Right lobe of liver (tissue), 6 donors: ENCODE results near the gene BAHCC1. TPM values are rescaled to one million over a fixed set of nuclear protein-coding genes. Genes with fewer than 3 reads are reported as not detected.
A peak's percentile ranks its signal among the peaks of the same experiment; 100 is the strongest.

Experiments
- ATAC-seq, 4 donors: fragments of 200-7000 bp; cut with Tn5 transposase; one replicate each; pipeline ENCODE4 v1.9.1; 2020; ENCODE audit warnings: mild to moderate bottlenecking in 4 of 4, moderate library complexity in 4 of 4
- DNase-seq, 3 donors: peaks; one replicate each; pipeline ENCODE4 v3.0.0-alpha.2; 2020
- H3K27ac ChIP-seq, 3 donors: fragments of 200-600 bp; one replicate each; pipeline ENCODE4 v1.8.0; 2022
- H3K27me3 ChIP-seq, 2 donors: fragments of 200-600 bp; one replicate each; pipeline ENCODE4 v1.8.0; 2022
- H3K36me3 ChIP-seq, 4 donors: fragments of 200-600 bp; sonication (generic) in 1 of 4; one replicate each; pipeline versions ENCODE4 v1.5.1 to v1.8.0; 2017 to 2022; ENCODE audit warnings: control low read depth in 1 of 4
- H3K4me1 ChIP-seq, 4 donors: fragments of 200-600 bp; sonication (generic) in 1 of 4; one replicate each; pipeline versions ENCODE4 v1.5.1 to v1.8.0; 2017 to 2022; ENCODE audit warnings: control low read depth in 1 of 4
- H3K4me3 ChIP-seq, 3 donors: fragments of 200-600 bp; one replicate each; pipeline ENCODE4 v1.8.0; 2022
- H3K9me3 ChIP-seq, 4 donors: fragments of 200-600 bp; sonication (generic) in 1 of 4; one replicate each; pipeline versions ENCODE4 v1.5.1 to v1.8.0; 2017 to 2022; ENCODE audit warnings: control low read depth in 1 of 4
- POLR2A ChIP-seq: fragments of 450-650 bp; IDR thresholded peaks from one replicate; pipeline ENCODE4 v1.6.1; 2017; ENCODE audit warnings: antibody characterized with exemption, mild to moderate bottlenecking
- WGBS: methylation state at CpG from one replicate; pipeline ENCODE4 v1.1.6; 2018; ENCODE audit warnings: low coverage, low lambda C conversion rate; ENCODE audit not compliant: insufficient coverage; ENCODE audit errors: missing lambda C conversion rate; 5-methylcytosine and 5-hydroxymethylcytosine counted together
- intact Hi-C, 2 donors: fragments of 100-400 bp; cut with DNase I; formaldehyde crosslinking; loops; one replicate each; pipeline versions ENCODE4 v1.11.2 to v1.14.1; 2022
- total RNA-seq, 6 experiments: library from RNA; depleted of rRNA in 2 of 6; stranded (reverse); fragments of >200 nt in 2 of 6; fragmentation: NEBNext Ultra II Directional in 3 of 6; extraction: Animal tissue kit (Norgen Biotek cat#: 25700) in 3 of 6; gene quantifications; one replicate each; pipeline versions ENCODE4 v1.1.0 to v1.2.4, GENCODE V29; 2016 to 2023
- TF ChIP-seq, protein P1 (sequence below), 4 donors: fragments of 200-600 bp in 3 of 4; fragments of 450-650 bp in 1 of 4; IDR thresholded peaks; one replicate each; pipeline versions ENCODE4 v1.5.1 to v1.8.0; 2016 to 2022; ENCODE audit warnings: antibody characterized with exemption in 4 of 4, mild to moderate bottlenecking in 2 of 4
- donor health status: DM: no; HTN: yes; CAD: no.
- donor health status: DM: no; HTN: no; CAD: no.
- donor health status: DM: no; HTN: no; CAD: no.
- donor health status: DM: no; HTN: yes; CAD: no.
- donor health status: DM: no; HTN: yes; CAD: no.

Gene BAHCC1
- total RNA-seq, 6 experiments from 2014 or later: 2.5 to 6.4 (median 4.9) TPM

GRCh38 chr17:81452551-81452950, 57.3 kb downstream of the BAHCC1 start:
- no peaks in the 10 kb centered on the region for H3K36me3 ChIP-seq
- no CpG with 5 or more reads among the region's 23 CpGs for WGBS

GRCh38 chr17:81453076-81453475, 57.8 kb downstream of the BAHCC1 start:
- TF ChIP-seq, protein P1, sequence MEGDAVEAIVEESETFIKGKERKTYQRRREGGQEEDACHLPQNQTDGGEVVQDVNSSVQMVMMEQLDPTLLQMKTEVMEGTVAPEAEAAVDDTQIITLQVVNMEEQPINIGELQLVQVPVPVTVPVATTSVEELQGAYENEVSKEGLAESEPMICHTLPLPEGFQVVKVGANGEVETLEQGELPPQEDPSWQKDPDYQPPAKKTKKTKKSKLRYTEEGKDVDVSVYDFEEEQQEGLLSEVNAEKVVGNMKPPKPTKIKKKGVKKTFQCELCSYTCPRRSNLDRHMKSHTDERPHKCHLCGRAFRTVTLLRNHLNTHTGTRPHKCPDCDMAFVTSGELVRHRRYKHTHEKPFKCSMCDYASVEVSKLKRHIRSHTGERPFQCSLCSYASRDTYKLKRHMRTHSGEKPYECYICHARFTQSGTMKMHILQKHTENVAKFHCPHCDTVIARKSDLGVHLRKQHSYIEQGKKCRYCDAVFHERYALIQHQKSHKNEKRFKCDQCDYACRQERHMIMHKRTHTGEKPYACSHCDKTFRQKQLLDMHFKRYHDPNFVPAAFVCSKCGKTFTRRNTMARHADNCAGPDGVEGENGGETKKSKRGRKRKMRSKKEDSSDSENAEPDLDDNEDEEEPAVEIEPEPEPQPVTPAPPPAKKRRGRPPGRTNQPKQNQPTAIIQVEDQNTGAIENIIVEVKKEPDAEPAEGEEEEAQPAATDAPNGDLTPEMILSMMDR (IDR thresholded peaks at IDR 0.05): no peak
- no peak for TF ChIP-seq POLR2A
- H3K27ac ChIP-seq: no peak overlapping the region
- no peaks in the 10 kb centered on the region for H3K27me3 ChIP-seq
- no peak for DNase-seq
- H3K4me3 ChIP-seq: no peak overlapping the region
- no peaks in the 10 kb centered on the region for H3K9me3 ChIP-seq
- 84% methylated on average over 7 of the region's 30 CpGs for WGBS
- no peaks in the 10 kb centered on the region for H3K36me3 ChIP-seq
- no peak for ATAC-seq
- no peaks in the 10 kb centered on the region for H3K4me1 ChIP-seq
- intact Hi-C loops: no loop called here

More at GRCh38 chr17:81452551-81452950, 57.3 kb downstream of the BAHCC1 start:
- H3K27me3 ChIP-seq: no peaks in the 10 kb centered on the region
- H3K27ac ChIP-seq: no peak overlapping the region
- TF ChIP-seq, protein P1 (IDR thresholded peaks at IDR 0.05): no peak
- TF ChIP-seq POLR2A: no peak
- no peak for ATAC-seq
- no peak for DNase-seq
- H3K4me3 ChIP-seq: no peak overlapping the region
- intact Hi-C loops: no loop called here
- no peaks in the 10 kb centered on the region for H3K9me3 ChIP-seq
- H3K4me1 ChIP-seq: no peaks in the 10 kb centered on the region

DNA sequence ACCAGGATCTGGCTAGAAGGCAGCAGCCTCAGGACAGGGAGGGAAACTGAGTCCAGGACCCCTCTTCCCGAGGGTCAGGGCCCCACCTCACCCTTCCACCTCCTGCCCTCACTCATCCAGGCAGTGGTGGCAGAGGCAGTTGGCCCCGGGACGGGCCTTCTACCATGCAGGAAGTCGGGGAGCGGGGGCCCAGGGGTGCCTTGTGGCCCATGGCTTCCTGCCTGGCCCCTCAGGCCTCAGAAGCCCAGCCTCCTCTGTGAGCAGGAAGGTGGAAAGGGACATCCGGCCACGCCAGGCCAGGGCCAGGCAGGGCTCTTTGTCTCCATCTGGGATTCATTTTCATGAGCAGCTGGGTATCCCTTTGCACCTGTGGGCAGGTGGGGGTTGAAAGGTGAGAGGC, 58.5 kb downstream of the BAHCC1 start:
- DNase-seq (no peak), ATAC-seq (peak in 3 of 4 donors; percentile 41 to 57 (median 46))
- Histone ChIP-seq H3K36me3 (no peaks in the 10 kb centered on the region), H3K27me3 (no peaks in the 10 kb centered on the region), H3K4me1 (no peaks in the 10 kb centered on the region), H3K9me3 (no peaks in the 10 kb centered on the region), H3K27ac (no peak overlapping the region), H3K4me3 (no peak overlapping the region)
- intact Hi-C loops: no loop called here
- TF ChIP-seq, protein P1 (IDR thresholded peaks at IDR 0.05): no peak
- TF ChIP-seq POLR2A: no peak
- no CpG with 5 or more reads among the region's 7 CpGs for WGBS

DNA sequence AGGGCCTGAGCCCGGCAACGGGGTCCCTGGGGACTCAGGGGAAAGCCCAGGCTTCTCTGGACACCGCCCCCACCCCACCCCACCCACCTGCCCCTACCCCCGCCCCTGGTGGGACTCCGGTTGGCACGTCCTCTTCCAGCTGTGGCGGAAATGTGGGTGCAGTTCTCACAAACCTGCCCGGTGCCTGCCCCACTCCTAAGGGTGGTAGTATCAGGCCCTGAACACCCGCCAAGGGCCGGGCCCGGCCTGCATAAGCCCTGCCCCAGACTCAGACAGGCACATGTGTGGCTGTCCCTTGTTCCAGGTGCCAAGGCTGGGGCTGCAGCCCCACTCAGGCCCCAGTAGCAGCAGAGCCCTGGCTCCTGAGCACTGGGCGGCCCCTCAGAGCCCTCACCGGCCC, 59.2 kb downstream of the BAHCC1 start:
- Histone ChIP-seq H3K4me1 (no peaks in the 10 kb centered on the region), H3K36me3 (no peaks in the 10 kb centered on the region), H3K9me3 (no peaks in the 10 kb centered on the region), H3K27me3 (no peaks in the 10 kb centered on the region), H3K27ac (no peak overlapping the region), H3K4me3 (no peak overlapping the region)
- DNase-seq: no peak
- intact Hi-C loops: no loop called here
- 47% methylated on average over 3 of the region's 13 CpGs for WGBS
- TF ChIP-seq POLR2A: no peak
- TF ChIP-seq, protein P1 (IDR thresholded peaks at IDR 0.05): no peak
- no peak for ATAC-seq

GRCh38 chr17:81455387-81455786, 60.1 kb downstream of the BAHCC1 start:
- Histone ChIP-seq H3K9me3 (no peaks in the 10 kb centered on the region), H3K4me3 (no peak overlapping the region), H3K27me3 (no peaks in the 10 kb centered on the region), H3K36me3 (no peaks in the 10 kb centered on the region), H3K27ac (no peak overlapping the region), H3K4me1 (no peaks in the 10 kb centered on the region)
- WGBS: 93% methylated on average over 3 of the region's 18 CpGs
- peak in 1 of 4 donors; percentile 15 for ATAC-seq
- no peak for DNase-seq
- intact Hi-C loops: no loop called here
- TF ChIP-seq, protein P1 (IDR thresholded peaks at IDR 0.05): no peak
